ENCODE data around the gene GOLGA6D. TPM values are rescaled to one million over a fixed set of nuclear protein-coding genes. Genes with fewer than 3 reads are reported as not detected.
"Not testable (repeated sequence)": the region's sequence is repeated elsewhere in the genome, so short reads cannot be mapped to it uniquely, and the experiment has no call there.

Gene GOLGA6D
- total RNA-seq, 6 experiments from 2014 or later, result 0.12 to 0.49 (median 0.27) TPM; not detected in 1

- WGBS (ENCODE audit: insufficient coverage, low coverage, low lambda C conversion rate, missing lambda C conversion rate), result 6% methylated on average over 2 of the region's 5 CpGs
- ATAC-seq, result peak; percentile 100
These were observed 8.0 kb upstream of the GOLGA6D start for GRCh38 chr15:75274509-75275107.

GRCh38 chr15:75275617-75276016 is 7.0 kb upstream of the GOLGA6D start:
- H3K36me3 ChIP-seq; H3K27ac ChIP-seq; intact Hi-C loops (cut with DNase I); H3K4me3 ChIP-seq; H3K27me3 ChIP-seq; H3K9me3 ChIP-seq; H3K4me1 ChIP-seq: not testable (repeated sequence)
- peak in 2 of 3 donors; percentile 31 to 38 for DNase-seq
- ATAC-seq, result peak in 1 of 4 donors; percentile 30
- 68% methylated on average over 3 of the region's 3 CpGs for WGBS (ENCODE audit: insufficient coverage, low coverage, low lambda C conversion rate, missing lambda C conversion rate)

More at GRCh38 chr15:75274509-75275107, 8.0 kb upstream of the GOLGA6D start:
- H3K27ac ChIP-seq; H3K36me3 ChIP-seq; intact Hi-C loops (cut with DNase I); H3K27me3 ChIP-seq; H3K9me3 ChIP-seq; H3K4me3 ChIP-seq; H3K4me1 ChIP-seq: not testable (repeated sequence)
- DNase-seq, result peak; percentile 85 to 94 (median 89)
- TF ChIP-seq CTCF (IDR thresholded peaks at IDR 0.05), result peak; percentile 66 to 76 (median 70)

- H3K36me3 ChIP-seq; H3K4me1 ChIP-seq; H3K4me3 ChIP-seq; DNase-seq; H3K27me3 ChIP-seq; ATAC-seq; H3K9me3 ChIP-seq; intact Hi-C loops (cut with DNase I): not testable (repeated sequence)
- WGBS (ENCODE audit: insufficient coverage, low coverage, low lambda C conversion rate, missing lambda C conversion rate), result 17% methylated on average over 1 of the region's 1 CpG
- peak overlapping the region in 1 of 3 donors; percentile 58 for H3K27ac ChIP-seq
These were observed 4.1 kb upstream of the GOLGA6D start for GRCh38 chr15:75278497-75278896.

GRCh38 chr15:75284152-75284551 is 1.5 kb downstream of the GOLGA6D start:
- H3K27me3 ChIP-seq; ATAC-seq; H3K4me1 ChIP-seq; DNase-seq; H3K9me3 ChIP-seq; H3K4me3 ChIP-seq; H3K27ac ChIP-seq; H3K36me3 ChIP-seq; intact Hi-C loops (cut with DNase I): not testable (repeated sequence)
- WGBS (ENCODE audit: insufficient coverage, low coverage, low lambda C conversion rate, missing lambda C conversion rate), result no CpG with 5 or more reads among the region's 3 CpGs

GRCh38 chr15:75293660-75294059 is 11.0 kb downstream of the GOLGA6D start:
- H3K4me1 ChIP-seq, H3K27me3 ChIP-seq: not testable (repeated sequence)
- no CpG with 5 or more reads among the region's 18 CpGs for WGBS (ENCODE audit: insufficient coverage, low coverage, low lambda C conversion rate, missing lambda C conversion rate)

GRCh38 chr15:75298541-75299310 is 16.1 kb downstream of the GOLGA6D start:
- H3K36me3 ChIP-seq; H3K4me1 ChIP-seq; H3K4me3 ChIP-seq; H3K27ac ChIP-seq; H3K9me3 ChIP-seq; intact Hi-C loops (cut with DNase I); H3K27me3 ChIP-seq: not testable (repeated sequence)
- WGBS (ENCODE audit: insufficient coverage, low coverage, low lambda C conversion rate, missing lambda C conversion rate), result no CpG with 5 or more reads among the region's 13 CpGs
- peak; percentile 98 to 99 (median 99) for ATAC-seq
- peak in 1 of 3 donors; percentile 62 for DNase-seq

More at GRCh38 chr15:75293660-75294059, 11.0 kb downstream of the GOLGA6D start:
- H3K27ac ChIP-seq; DNase-seq; H3K9me3 ChIP-seq; ATAC-seq; H3K36me3 ChIP-seq; H3K4me3 ChIP-seq; intact Hi-C loops (cut with DNase I): not testable (repeated sequence)

- H3K4me1 ChIP-seq; H3K27ac ChIP-seq; H3K9me3 ChIP-seq; H3K36me3 ChIP-seq; H3K27me3 ChIP-seq; H3K4me3 ChIP-seq; intact Hi-C loops (cut with DNase I): not testable (repeated sequence)
- no CpG with 5 or more reads among the region's 6 CpGs for WGBS (ENCODE audit: insufficient coverage, low coverage, low lambda C conversion rate, missing lambda C conversion rate)
- peak; percentile 32 to 58 (median 53) for TF ChIP-seq CTCF (IDR thresholded peaks at IDR 0.05)
- DNase-seq, result peak; percentile 62 to 77 (median 69)
- peak; percentile 98 to 100 (median 99) for ATAC-seq
These were observed 16.7 kb downstream of the GOLGA6D start for GRCh38 chr15:75299311-75299688.

- H3K36me3 ChIP-seq, ATAC-seq: not testable (repeated sequence)
These were observed 17.4 kb downstream of the GOLGA6D start for GRCh38 chr15:75300026-75300425.

More at GRCh38 chr15:75300026-75300425, 17.4 kb downstream of the GOLGA6D start:
- not testable (repeated sequence) for H3K4me1 ChIP-seq, H3K9me3 ChIP-seq, DNase-seq, H3K27ac ChIP-seq, H3K27me3 ChIP-seq, H3K4me3 ChIP-seq
- 62% methylated on average over 6 of the region's 6 CpGs for WGBS (ENCODE audit: insufficient coverage, low coverage, low lambda C conversion rate, missing lambda C conversion rate)
- intact Hi-C loops (cut with DNase I), result loop anchor here (10.0 kb wide), 2 partner anchors 275 to 285 kb away; partner anchors contain the start of gene PPCDC (in 1 of the 2)

All from right lobe of liver (tissue), 6 donors.